Upper lobe of right lung (tissue), 1 donor: Measurements from ENCODE around the gene MOB2. TPM values are rescaled to one million over a fixed set of nuclear protein-coding genes. Genes with fewer than 3 reads are reported as not detected.

Experiments used
- ATAC-seq: fragments of 200-7000 bp; cut with Tn5 transposase; one replicate; pipeline ENCODE4 v1.9.1; 2020; ENCODE audit warnings: mild to moderate bottlenecking, moderate library complexity
- DNase-seq: peaks from one replicate; pipeline ENCODE4 v3.0.0-alpha.2; 2020
- H3K27ac ChIP-seq: fragments of 200-600 bp; one replicate; pipeline ENCODE4 v1.8.0; 2022
- H3K27me3 ChIP-seq: fragments of 200-600 bp; one replicate; pipeline ENCODE4 v1.8.0; 2022; ENCODE audit warnings: mild to moderate bottlenecking
- H3K36me3 ChIP-seq: fragments of 200-600 bp; one replicate; pipeline ENCODE4 v1.8.0; 2022
- H3K4me1 ChIP-seq: fragments of 200-600 bp; one replicate; pipeline ENCODE4 v1.8.0; 2022
- H3K4me3 ChIP-seq: fragments of 200-600 bp; one replicate; pipeline ENCODE4 v1.8.0; 2022; ENCODE audit warnings: mild to moderate bottlenecking
- H3K9me3 ChIP-seq: fragments of 200-600 bp; one replicate; pipeline ENCODE4 v1.8.0; 2022
- intact Hi-C: fragments of 100-400 bp; cut with DNase I; formaldehyde crosslinking; loops from one replicate; pipeline ENCODE4 v1.11.0; 2022
- total RNA-seq: library from RNA; stranded (reverse); fragmentation: NEBNext Ultra II Directional; extraction: Animal tissue kit (Norgen Biotek cat#: 25700); gene quantifications from one replicate; pipeline ENCODE4 v1.2.1, GENCODE V29; 2021
- TF ChIP-seq, protein P1 (sequence below): fragments of 200-600 bp; IDR thresholded peaks from one replicate; pipeline ENCODE4 v1.8.0; 2022; ENCODE audit warnings: antibody characterized with exemption
- donor health status: DM: no; HTN: yes; CAD: no; lungs with severe emphysema.

MOB2 gene
- total RNA-seq, 1 donor from 2014 or later: 58.9 TPM

- Histone ChIP-seq H3K27ac (peak overlapping the region; percentile 60), H3K9me3 (no peaks in the 10 kb centered on the region), H3K4me3 (no peak overlapping the region), H3K36me3 (peaks cover 14% of the 10 kb centered on the region), H3K4me1 (peaks cover 38% of the 10 kb centered on the region), H3K27me3 (no peaks in the 10 kb centered on the region)
- TF ChIP-seq, protein P1, sequence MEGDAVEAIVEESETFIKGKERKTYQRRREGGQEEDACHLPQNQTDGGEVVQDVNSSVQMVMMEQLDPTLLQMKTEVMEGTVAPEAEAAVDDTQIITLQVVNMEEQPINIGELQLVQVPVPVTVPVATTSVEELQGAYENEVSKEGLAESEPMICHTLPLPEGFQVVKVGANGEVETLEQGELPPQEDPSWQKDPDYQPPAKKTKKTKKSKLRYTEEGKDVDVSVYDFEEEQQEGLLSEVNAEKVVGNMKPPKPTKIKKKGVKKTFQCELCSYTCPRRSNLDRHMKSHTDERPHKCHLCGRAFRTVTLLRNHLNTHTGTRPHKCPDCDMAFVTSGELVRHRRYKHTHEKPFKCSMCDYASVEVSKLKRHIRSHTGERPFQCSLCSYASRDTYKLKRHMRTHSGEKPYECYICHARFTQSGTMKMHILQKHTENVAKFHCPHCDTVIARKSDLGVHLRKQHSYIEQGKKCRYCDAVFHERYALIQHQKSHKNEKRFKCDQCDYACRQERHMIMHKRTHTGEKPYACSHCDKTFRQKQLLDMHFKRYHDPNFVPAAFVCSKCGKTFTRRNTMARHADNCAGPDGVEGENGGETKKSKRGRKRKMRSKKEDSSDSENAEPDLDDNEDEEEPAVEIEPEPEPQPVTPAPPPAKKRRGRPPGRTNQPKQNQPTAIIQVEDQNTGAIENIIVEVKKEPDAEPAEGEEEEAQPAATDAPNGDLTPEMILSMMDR: no peak
- no peak for DNase-seq
- peak; percentile 11 for ATAC-seq
- intact Hi-C loops: no loop called here
Observed at GRCh38 chr11:1532014-1532586, 45.5 kb upstream of the MOB2 start.

DNA sequence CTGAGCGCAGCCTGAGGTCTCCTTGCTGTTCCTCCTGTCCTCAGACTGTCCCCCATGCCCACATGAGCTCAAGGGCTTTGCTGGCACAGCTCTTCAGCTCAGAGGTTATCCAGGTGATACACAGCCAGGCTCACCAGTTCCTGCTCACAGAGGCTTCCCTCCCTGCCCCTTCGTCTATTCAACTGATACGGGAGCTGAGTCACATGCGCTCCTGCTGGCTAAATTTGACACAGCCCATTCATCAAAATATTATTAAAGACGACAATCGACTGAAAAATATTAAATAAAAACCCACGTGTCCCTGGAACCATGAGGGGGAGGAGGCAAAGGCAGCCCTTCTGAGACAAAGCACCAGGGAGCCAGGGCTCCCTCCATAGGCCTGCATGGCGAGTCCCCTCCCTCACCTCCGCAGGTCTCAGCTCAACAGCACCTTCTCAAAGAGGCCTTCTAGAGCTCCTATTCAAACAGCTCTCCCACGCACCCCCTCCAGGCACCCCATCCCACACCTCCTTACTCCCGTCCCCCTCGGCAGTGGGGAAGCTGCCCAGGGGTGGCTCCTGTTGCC is 45.0 kb upstream of the MOB2 start:
- Histone ChIP-seq H3K27me3 (no peaks in the 10 kb centered on the region), H3K9me3 (no peaks in the 10 kb centered on the region), H3K4me3 (no peak overlapping the region), H3K27ac (no peak overlapping the region), H3K36me3 (peaks cover 14% of the 10 kb centered on the region), H3K4me1 (peaks cover 35% of the 10 kb centered on the region)
- TF ChIP-seq, protein P1: no peak
- intact Hi-C loops: no loop called here
- ATAC-seq (no peak), DNase-seq (no peak)

DNA sequence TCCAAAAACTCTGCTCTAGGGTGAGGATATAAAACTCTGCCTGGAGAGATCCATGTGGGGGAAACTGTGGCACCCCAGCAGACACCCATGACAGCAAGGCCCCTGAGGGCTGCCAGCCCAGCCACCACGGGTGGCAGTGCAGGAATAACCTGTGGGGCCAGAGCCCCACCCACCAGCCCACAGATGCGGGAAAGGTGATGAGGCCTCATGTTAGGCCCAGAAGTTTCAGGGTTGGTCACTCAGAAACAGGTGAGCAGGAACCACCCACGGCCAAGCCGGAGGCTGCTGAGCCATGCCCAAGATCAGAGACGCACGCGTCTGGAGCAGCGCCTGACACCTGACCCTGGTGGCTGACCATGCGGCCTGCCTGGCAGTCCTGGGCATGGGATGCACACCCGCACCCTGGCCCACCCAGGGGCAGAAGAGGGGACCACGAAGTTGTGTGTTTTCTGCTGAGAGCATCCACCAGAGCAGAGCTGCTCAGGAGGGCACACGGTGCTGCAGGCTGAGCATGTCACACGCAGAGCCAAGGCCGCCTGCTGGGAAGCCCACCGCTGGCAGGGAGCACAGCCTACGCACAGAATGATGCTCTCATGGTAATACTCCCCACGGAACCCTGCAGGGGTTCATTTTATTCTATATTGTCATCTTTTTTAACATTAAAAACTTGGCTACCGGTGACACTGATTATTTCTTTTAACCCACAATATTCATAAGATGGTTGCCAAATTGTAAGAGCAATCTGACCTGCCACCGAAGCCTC is 44.3 kb upstream of the MOB2 start:
- no peak for DNase-seq
- no peak for ATAC-seq
- H3K27me3 ChIP-seq: no peaks in the 10 kb centered on the region
- no peak overlapping the region for H3K4me3 ChIP-seq
- peaks cover 32% of the 10 kb centered on the region for H3K4me1 ChIP-seq
- TF ChIP-seq, protein P1: no peak
- H3K27ac ChIP-seq: no peak overlapping the region
- H3K9me3 ChIP-seq: no peaks in the 10 kb centered on the region
- intact Hi-C loops: no loop called here
- H3K36me3 ChIP-seq: peaks cover 11% of the 10 kb centered on the region

DNA sequence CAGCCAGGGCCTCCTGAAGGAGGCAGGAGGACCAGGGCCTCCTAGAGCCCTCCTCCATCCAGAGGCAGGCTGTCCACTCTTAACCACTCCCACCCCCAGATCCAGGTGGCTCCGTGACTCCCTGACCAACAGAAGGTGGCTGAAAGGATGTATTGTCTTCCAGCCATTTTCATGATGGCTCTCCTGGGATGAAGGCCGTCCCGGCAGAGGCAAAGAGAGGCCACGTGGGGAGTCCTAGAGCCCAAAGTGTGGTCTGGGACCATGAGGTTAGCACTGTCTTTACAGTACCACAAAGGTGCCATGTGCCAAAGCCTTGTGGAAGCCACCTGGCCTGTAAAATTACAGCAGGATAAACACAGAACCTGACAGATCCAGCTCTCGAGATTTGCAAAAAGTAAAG is 43.2 kb upstream of the MOB2 start:
- peaks cover 9% of the 10 kb centered on the region for H3K36me3 ChIP-seq
- H3K27me3 ChIP-seq: no peaks in the 10 kb centered on the region
- ATAC-seq: no peak
- H3K4me1 ChIP-seq: peaks cover 32% of the 10 kb centered on the region
- no peak overlapping the region for H3K4me3 ChIP-seq
- H3K9me3 ChIP-seq: no peaks in the 10 kb centered on the region
- no peak for DNase-seq
- intact Hi-C loops: no loop called here
- no peak overlapping the region for H3K27ac ChIP-seq
- TF ChIP-seq, protein P1: no peak

DNA sequence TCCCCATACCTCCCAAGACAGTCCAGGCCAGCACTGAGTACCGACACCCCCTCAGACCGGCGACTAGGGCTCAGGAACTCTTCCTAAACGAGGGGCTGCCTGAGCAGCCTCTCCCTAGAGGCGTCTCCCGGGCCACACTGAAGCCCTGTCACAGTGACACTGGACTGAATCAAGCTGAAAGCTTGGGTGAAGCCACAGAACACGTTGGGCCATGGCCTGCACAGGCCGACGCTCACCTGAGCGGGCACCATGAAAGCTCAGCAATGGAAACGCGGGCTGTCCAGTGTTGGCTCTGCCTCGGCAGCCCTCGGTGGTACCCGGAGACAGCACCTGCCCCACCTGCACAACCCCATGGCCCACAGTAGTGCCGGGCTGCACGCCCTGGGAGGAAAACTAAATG is 42.7 kb upstream of the MOB2 start:
- DNase-seq (no peak), ATAC-seq (no peak)
- H3K36me3 ChIP-seq: peaks cover 9% of the 10 kb centered on the region
- H3K4me1 ChIP-seq: peaks cover 27% of the 10 kb centered on the region
- no peak overlapping the region for H3K27ac ChIP-seq
- TF ChIP-seq, protein P1: no peak
- H3K27me3 ChIP-seq: no peaks in the 10 kb centered on the region
- H3K4me3 ChIP-seq: no peak overlapping the region
- intact Hi-C loops: no loop called here
- no peaks in the 10 kb centered on the region for H3K9me3 ChIP-seq
